SK-N-SH (cell line): ENCODE data around the gene HLA-DMA. TPM values are rescaled to one million over a fixed set of nuclear protein-coding genes. Genes with fewer than 3 reads are reported as not detected.

Source experiments
- CTCF ChIA-PET: fragments of 300-600, 350-600 bp; formaldehyde crosslinking; extraction: SDS; loops from one replicate; lab custom pipeline; 2021; lab: Yijun Ruan, JAX
- POLR2A ChIA-PET: fragments of 350-600 bp; sonication (Branson Sonifier 250); formaldehyde crosslinking; extraction: SDS; loops from one replicate; lab custom pipeline; 2020; ENCODE audit warnings: antibody characterized with exemption, inconsistent platforms; lab: Yijun Ruan, JAX
- DNase-seq: peaks from one replicate; pipeline ENCODE4 v3.0.0; 2012
- H2AFZ ChIP-seq: fragments of 200-600 bp; sonication (generic); 2 replicates; pipeline ENCODE4 v1.8.1; 2016; ENCODE audit warnings: antibody characterized with exemption, mild to moderate bottlenecking, low read depth
- H3F3A ChIP-seq: fragments of 200-600 bp; sonication (generic); replicated peaks from 2 replicates; pipeline ENCODE3; 2016; ENCODE audit warnings: antibody characterized with exemption, mild to moderate bottlenecking; ENCODE audit not compliant: insufficient read depth
- H3K27ac ChIP-seq, 2 experiments: fragments of 200-500 bp in 1 of 2; fragments of 200-600 bp in 1 of 2; sonication (Bioruptor generic) in 1 of 2; sonication (generic), shearing (Covaris generic) in 1 of 2; 2 replicates each; pipeline versions ENCODE4 v1.5.1 to v1.6.1; 2014 to 2016; ENCODE audit warnings: low read depth in 2 of 2, inconsistent platforms in 1 of 2, low read length in 1 of 2, mild to moderate bottlenecking in 1 of 2, mixed read lengths in 1 of 2
- H3K27me3 ChIP-seq: fragments of 200-600 bp; sonication (generic), shearing (Covaris generic); 2 replicates; pipeline ENCODE4 v1.6.1; 2016; ENCODE audit warnings: mixed run types; ENCODE audit not compliant: insufficient read depth
- H3K36me3 ChIP-seq, 2 experiments: fragments of 200-500 bp in 1 of 2; fragments of 200-600 bp in 1 of 2; sonication (Bioruptor generic) in 1 of 2; sonication (generic) in 1 of 2; replicated peaks in 1 of 2; 2 replicates each; pipeline versions ENCODE3 to v1.5.1; 2014 to 2016; ENCODE audit warnings: low read length in 1 of 2, mild to moderate bottlenecking in 1 of 2; ENCODE audit not compliant: insufficient read depth in 2 of 2, control insufficient read depth in 1 of 2
- H3K4me1 ChIP-seq, 2 experiments: fragments of 200-500 bp in 1 of 2; fragments of 200-600 bp in 1 of 2; sonication (Bioruptor generic) in 1 of 2; sonication (generic), shearing (Covaris generic) in 1 of 2; 2 replicates each; pipeline versions ENCODE4 v1.5.1 to v1.6.1; 2014 to 2016; ENCODE audit warnings: low read depth in 1 of 2, low read length in 1 of 2, mixed run types in 1 of 2; ENCODE audit not compliant: insufficient read depth in 2 of 2, control insufficient read depth in 1 of 2
- H3K4me2 ChIP-seq: fragments of 200-600 bp; sonication (generic), shearing (Covaris generic); 2 replicates; pipeline ENCODE4 v1.6.1; 2017; ENCODE audit warnings: mixed run types
- H3K4me3 ChIP-seq, 2 experiments: fragments of 200-500 bp in 1 of 2; fragments of 200-600 bp in 1 of 2; sonication (Bioruptor generic) in 1 of 2; sonication (generic), shearing (Covaris generic) in 1 of 2; 2 replicates each; pipeline versions ENCODE4 v1.5.1 to v1.8.1; 2014 to 2016; ENCODE audit warnings: low read depth in 2 of 2, inconsistent platforms in 1 of 2, low read length in 1 of 2, mild to moderate bottlenecking in 1 of 2, mixed read lengths in 1 of 2, moderate library complexity in 1 of 2
- H3K79me2 ChIP-seq: fragments of 200-600 bp; sonication (generic); 2 replicates; pipeline ENCODE4 v1.8.1; 2017; ENCODE audit warnings: mild to moderate bottlenecking; ENCODE audit not compliant: insufficient read depth
- H3K9ac ChIP-seq: fragments of 200-600 bp; sonication (generic); 2 replicates; pipeline ENCODE4 v1.6.1; 2017; ENCODE audit warnings: mixed run types
- H3K9me2 ChIP-seq: fragments of 200-600 bp; sonication (generic); 2 replicates; pipeline ENCODE4 v1.6.1; 2017; ENCODE audit warnings: mixed run types
- H3K9me3 ChIP-seq: fragments of 200-600 bp; sonication (generic); 2 replicates; pipeline ENCODE4 v1.6.1; 2017; ENCODE audit warnings: mixed run types, mild to moderate bottlenecking, moderate library complexity
- H4K20me1 ChIP-seq: fragments of 200-600 bp; sonication (generic); 2 replicates; pipeline ENCODE4 v1.6.1; 2017; ENCODE audit warnings: mild to moderate bottlenecking, mixed run types; ENCODE audit not compliant: insufficient read depth
- CHD2 ChIP-seq: fragments of 150-350 bp; IDR thresholded peaks from 2 replicates; pipeline ENCODE4 v1.6.1; 2018; ENCODE audit warnings: low read length; ENCODE audit not compliant: partially characterized antibody
- CTCF ChIP-seq: fragments of 200-600 bp; sonication (generic); IDR thresholded peaks from 2 replicates; pipeline ENCODE4 v1.6.1; 2017; ENCODE audit warnings: antibody characterized with exemption, mild to moderate bottlenecking, moderate library complexity
- EP300 ChIP-seq, 2 experiments: IDR thresholded peaks; 2 replicates each; pipeline versions ENCODE4 v1.4.0 to v1.6.1; 2012; ENCODE audit warnings: borderline replicate concordance in 1 of 2, low read depth in 1 of 2, low read length in 1 of 2
- EZH2phosphoT487 ChIP-seq: fragments of 200-600 bp; sonication (generic); IDR thresholded peaks from 2 replicates; pipeline ENCODE4 v1.6.1; 2017; ENCODE audit warnings: low read depth, mixed run types, mild to moderate bottlenecking, antibody characterized with exemption, moderate library complexity, borderline replicate concordance
- FOSL2 ChIP-seq: IDR thresholded peaks from 2 replicates; pipeline ENCODE4 v1.4.0; 2012; ENCODE audit warnings: low read depth, mild to moderate bottlenecking, moderate library complexity, borderline replicate concordance
- IRF3 ChIP-seq: fragments of 150-350 bp; IDR thresholded peaks from 2 replicates; pipeline ENCODE4 v1.6.1; 2016; ENCODE audit warnings: mild to moderate bottlenecking, low read depth, low read length
- JUND ChIP-seq: IDR thresholded peaks from 2 replicates; pipeline ENCODE4 v1.4.0; 2012
- MXI1 ChIP-seq: IDR thresholded peaks from 2 replicates; pipeline ENCODE4 v1.6.1; 2012; ENCODE audit warnings: mild to moderate bottlenecking, low read depth, low read length, improper control_type of control experiment
- NFIC ChIP-seq: IDR thresholded peaks from 2 replicates; pipeline ENCODE4 v1.4.0; 2012; ENCODE audit warnings: borderline replicate concordance
- PBX3 ChIP-seq: IDR thresholded peaks from 2 replicates; pipeline ENCODE4; 2012
- REST ChIP-seq: IDR thresholded peaks from 2 replicates; pipeline ENCODE4 v1.6.1; 2012; ENCODE audit warnings: mild to moderate bottlenecking, low read depth, low read length, moderate library complexity
- RFX5 ChIP-seq: IDR thresholded peaks from 2 replicates; pipeline ENCODE4 v1.6.1; 2012; ENCODE audit warnings: mild to moderate bottlenecking, improper control_type of control experiment, low read length
- RXRA ChIP-seq: IDR thresholded peaks from 2 replicates; pipeline ENCODE4 v1.4.0; 2012; ENCODE audit warnings: low read depth, mild to moderate bottlenecking, borderline replicate concordance
- SMC3 ChIP-seq: IDR thresholded peaks from 2 replicates; pipeline ENCODE4 v1.6.1; 2012; ENCODE audit warnings: low read depth, low read length, improper control_type of control experiment
- TEAD4 ChIP-seq: IDR thresholded peaks from 2 replicates; pipeline ENCODE4 v1.4.0; 2012; ENCODE audit warnings: mild to moderate bottlenecking, borderline replicate concordance; ENCODE audit not compliant: insufficient read depth
- USF1 ChIP-seq: IDR thresholded peaks from 2 replicates; pipeline ENCODE4 v1.4.0; 2012; ENCODE audit warnings: low read depth, borderline replicate concordance
- USF2 ChIP-seq: fragments of 150-350 bp; IDR thresholded peaks from 2 replicates; pipeline ENCODE4 v1.6.1; 2017; ENCODE audit warnings: antibody characterized with exemption, low read length, low read depth, borderline replicate concordance
- WGBS: methylation state at CpG from one replicate; pipeline ENCODE4 v1.1.6; 2017; ENCODE audit warnings: low lambda C conversion rate; 5-methylcytosine and 5-hydroxymethylcytosine counted together
- polyA plus RNA-seq, 3 experiments: library from polyadenylated mRNA; depleted of rRNA; stranded (reverse); fragments of >200 nt; gene quantifications; 2 replicates each; pipeline ENCODE4 v1.2.3, GENCODE V29; 2012

HLA-DMA gene
- polyA plus RNA-seq, 1 of the 3 experiments (the other 2 are of a cell fraction), result 1.2 TPM

- TF ChIP-seq USF1 (no peak), SMC3 (peak; percentile 34), MXI1 (peak; percentile 52; the same call in 1 of the 2 replicates), FOSL2 (no peak), EZH2phosphoT487 (no peak), EP300 (IDR thresholded peaks at IDR 0.05; ENCODE audit: borderline replicate concordance in 1 of 2, low read depth in 1 of 2, low read length in 1 of 2) (no peak), REST (no peak), USF2 (no peak), CTCF (peak; percentile 68)
Measured at GRCh38 chr6:32967151-32968091, 14.5 kb upstream of the HLA-DMA start (continued).

GRCh38 chr6:32964776-32965175 lies 11.9 kb upstream of the HLA-DMA start:
- H3K36me3 ChIP-seq, result no peaks in the 10 kb centered on the region
- no peak overlapping the region for H3K27ac ChIP-seq
- no peaks in the 10 kb centered on the region for H3K9me2 ChIP-seq
- peaks cover 36% of the 10 kb centered on the region for H3K79me2 ChIP-seq
- no peaks in the 10 kb centered on the region for H3K9me3 ChIP-seq
- H3K4me3 ChIP-seq, result no peak overlapping the region
- WGBS, result 70% methylated on average over 5 of the region's 5 CpGs
- no peak for DNase-seq
- H4K20me1 ChIP-seq, result no peaks in the 10 kb centered on the region
- peaks cover 12% of the 10 kb centered on the region for H3F3A ChIP-seq
- no peak overlapping the region for H2AFZ ChIP-seq
- H3K4me2 ChIP-seq, result no peak overlapping the region
- H3K9ac ChIP-seq, result no peak overlapping the region
- H3K27me3 ChIP-seq, result no peaks in the 10 kb centered on the region
- H3K4me1 ChIP-seq, result peaks cover 6% of the 10 kb centered on the region in 2 experiments; a peak in 3 of 4 replicates
- POLR2A ChIA-PET, result no interaction called here
- CTCF ChIA-PET, result interaction anchor here (1.0 to 12.0 kb wide), 6 partner anchors 8 to 31 kb away, joined by 4 to 203 read pairs (median 16); partner anchors contain the start of gene HLA-DMA
- TF ChIP-seq JUND (no peak), RXRA (no peak), PBX3 (no peak), NFIC (no peak), USF1 (no peak), IRF3 (no peak), RFX5 (no peak), TEAD4 (no peak), CHD2 (no peak), USF2 (no peak)
